Measurements from ENCODE around the gene TRIP6. TPM values are rescaled to one million over a fixed set of nuclear protein-coding genes. Genes with fewer than 3 reads are reported as not detected.

The TRIP6 gene
- total and polyA plus RNA-seq, 2 of the 8 experiments (the other 6 are each of a cell fraction or from before 2014, with no cell fraction given), result 88.4 to 103 TPM

- H3K56ac ChIP-seq (replicated peaks; ENCODE audit: insufficient read length, low read depth, low read length), result no peak overlapping the region
- no peak overlapping the region for H3K4ac ChIP-seq (replicated peaks; ENCODE audit: insufficient read length, low read depth, low read length)
- no peak overlapping the region for H2AFZ ChIP-seq (ENCODE audit: low read length)
- no peak overlapping the region for H3K18ac ChIP-seq (ENCODE audit: extremely low read depth, low read length)
- no peak overlapping the region for H3K23ac ChIP-seq (ENCODE audit: insufficient read length)
- no peak overlapping the region for H2BK20ac ChIP-seq (ENCODE audit: low read length)
- H2BK12ac ChIP-seq (ENCODE audit: low read depth, low read length), result no peak overlapping the region
- ChIA-PET CTCF (ENCODE audit: partially characterized antibody) (interaction anchor here (0.9 kb wide), 1 partner anchor 13 kb away, joined by 3 read pairs; the partner anchor contains the start of gene EPHB4), POLR2A (ENCODE audit: partially characterized antibody) (no interaction called here)
- no peak overlapping the region for H3K4me2 ChIP-seq (ENCODE audit: insufficient read depth in 1 of 2, low read depth in 2 of 2, low read length in 2 of 2)
- no peaks in the 10 kb centered on the region for H3K36me3 ChIP-seq (ENCODE audit: control insufficient read depth in 2 of 4, insufficient read depth in 4 of 4, low read length in 3 of 4)
- no peak overlapping the region for H3K4me3 ChIP-seq (ENCODE audit: extremely low read depth in 1 of 4, insufficient read depth in 2 of 4, low read depth in 3 of 4, low read length in 4 of 4)
- no peak overlapping the region for H3K9ac ChIP-seq (replicated peaks in 1 of 4; ENCODE audit: extremely low read depth in 1 of 4, low read depth in 3 of 4, low read length in 3 of 4)
- H3K79me2 ChIP-seq (ENCODE audit: control insufficient read depth in 1 of 2, insufficient read depth in 2 of 2, low read length in 2 of 2), result no peaks in the 10 kb centered on the region
- peaks cover 3% of the 10 kb centered on the region; the same call in 1 of the 2 replicates for H3K23me2 ChIP-seq (ENCODE audit: low read depth, low read length)
- WGBS, 2 experiments (ENCODE audit: extremely low coverage in 1 of 2, insufficient coverage in 1 of 2, insufficient read length in 1 of 2, insufficient replicate concordance in 2 of 2, low coverage in 1 of 2, low lambda C conversion rate in 2 of 2, missing lambda C conversion rate in 1 of 2), result 71% methylated on average over 8 of the region's 8 CpGs; no CpG with 5 or more reads in 1 of the 2 experiments
- no peaks in the 10 kb centered on the region for H3K9me3 ChIP-seq (ENCODE audit: insufficient read depth in 2 of 2, low read depth in 1 of 2, low read length in 1 of 2)
- H3K27me3 ChIP-seq (replicated peaks in 1 of 4; ENCODE audit: control insufficient read depth in 3 of 4, extremely low read depth in 1 of 4, insufficient read depth in 3 of 4, low read length in 3 of 4), result no peaks in the 10 kb centered on the region
- no peak overlapping the region for H3K14ac ChIP-seq (ENCODE audit: insufficient read length)
- H3K4me1 ChIP-seq (replicated peaks in 1 of 4; ENCODE audit: control insufficient read depth in 3 of 4, insufficient read depth in 4 of 4, low read length in 3 of 4), result peaks cover 3 to 8% (median 7%) of the 10 kb centered on the region in 4 experiments
- H3K79me1 ChIP-seq (ENCODE audit: low read depth, low read length), result no peaks in the 10 kb centered on the region
- H2BK5ac ChIP-seq (ENCODE audit: low read depth, low read length), result no peak overlapping the region
- FAIRE-seq (no peak), DNase-seq (ENCODE audit: low read depth in 1 of 2, low spot score in 2 of 2) (no peak)
- no peak overlapping the region for H4K91ac ChIP-seq (replicated peaks; ENCODE audit: insufficient read length, low read length)
- TF ChIP-seq SP4 (IDR thresholded peaks at IDR 0.05; ENCODE audit: low read length) (no peak), SRF (IDR thresholded peaks at IDR 0.05; ENCODE audit: low read depth, low read length) (no peak), SUZ12 (IDR thresholded peaks at IDR 0.05; ENCODE audit: low read length) (no peak), TAF1 (IDR thresholded peaks at IDR 0.05; ENCODE audit: low read depth, low read length) (no peak), RXRA (IDR thresholded peaks at IDR 0.05; ENCODE audit: insufficient read depth, low read depth, low read length) (no peak), FOSL1 (IDR thresholded peaks at IDR 0.05; ENCODE audit: insufficient read depth, low read depth, low read length) (no peak), POU5F1 (IDR thresholded peaks at IDR 0.05; ENCODE audit: low read depth, low read length) (no peak), YY1 (IDR thresholded peaks at IDR 0.05; ENCODE audit: low read depth, low read length) (no peak), HDAC2 (IDR thresholded peaks at IDR 0.05; ENCODE audit: borderline replicate concordance in 1 of 2, low read depth in 2 of 2, low read length in 2 of 2) (no peak)
- H4K5ac ChIP-seq (ENCODE audit: insufficient read length, low read depth, low read length), result no peak overlapping the region
- no peak overlapping the region for H3K27ac ChIP-seq (ENCODE audit: low read depth, low read length)
- no peak overlapping the region for H2BK15ac ChIP-seq (ENCODE audit: low read length)
- no peaks in the 10 kb centered on the region for H4K20me1 ChIP-seq (replicated peaks in 1 of 2; ENCODE audit: control insufficient read depth in 1 of 2, insufficient read depth in 2 of 2, low read length in 2 of 2)
- no peak overlapping the region; the same call in 1 of the 2 replicates for H4K8ac ChIP-seq (ENCODE audit: extremely low read depth, insufficient read depth, low read length)
- no peak overlapping the region for H2AK5ac ChIP-seq (ENCODE audit: low read depth, low read length)
- H2BK120ac ChIP-seq (replicated peaks; ENCODE audit: low read depth, low read length), result no peak overlapping the region
Observed at GRCh38 chr7:100840470-100841100, 26.6 kb upstream of the TRIP6 start.
